ENCODE measurements around the gene HOXD11.

GRCh38 chr2:176149481-176149938 lies 42.4 kb downstream of the HOXD11 start:
- no peak for TF ChIP-seq CTCF (IDR thresholded peaks at IDR 0.05)
- TF ChIP-seq POLR2A (IDR thresholded peaks at IDR 0.05) = no peak
